Stimulated activated CD4-positive, alpha-beta T cell treated with anti-CD3 and anti-CD28 coated beads, Interleukin-1b, Interleukin-23, amount 100 ng/mL, for 1 hour (primary cell): ENCODE measurements around the gene C3orf20.
A peak's percentile ranks its signal among the peaks of the same experiment; 100 is the strongest.
"Not testable (repeated sequence)": the region's sequence is repeated elsewhere in the genome, so short reads cannot be mapped to it uniquely, and the experiment has no call there.

Experiments
- DNase-seq, 2 donors: peaks; one replicate each; pipeline ENCODE4 v3.0.0-alpha.2; 2020; ENCODE audit warnings: low read depth in 2 of 2

The C3orf20 gene

DNA sequence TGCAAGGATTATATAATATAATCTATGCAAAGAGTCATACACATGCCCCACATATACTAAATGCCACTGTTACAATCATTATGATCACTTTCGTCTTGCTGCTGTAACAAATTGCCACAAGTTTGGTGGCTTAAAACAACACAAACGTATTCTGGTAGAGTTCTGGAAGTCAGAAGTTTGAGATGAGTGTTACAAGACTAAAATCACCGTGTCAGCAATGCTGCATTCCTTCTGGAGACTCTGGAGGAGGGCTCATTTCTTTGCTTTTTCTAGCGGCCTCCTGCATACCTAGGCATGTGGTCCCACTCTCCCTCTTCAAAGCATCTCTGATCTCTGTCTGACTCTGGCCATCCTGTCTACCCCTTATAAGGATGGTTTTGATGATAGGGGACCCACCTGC, 24.7 kb upstream of the C3orf20 start:
- no peak for DNase-seq

- peak; percentile 88 to 92 for DNase-seq
Observed at GRCh38 chr3:14651440-14652251, 23.3 kb upstream of the C3orf20 start, which contains the start of gene CCDC174. Gene CCDC174, plus strand, starts transcription at chr3:14651762. Its CDS starts 75 bp downstream, at chr3:14651837.

GRCh38 chr3:14652360-14652907, 22.5 kb upstream of the C3orf20 start:
- DNase-seq, result not testable (repeated sequence)

DNA sequence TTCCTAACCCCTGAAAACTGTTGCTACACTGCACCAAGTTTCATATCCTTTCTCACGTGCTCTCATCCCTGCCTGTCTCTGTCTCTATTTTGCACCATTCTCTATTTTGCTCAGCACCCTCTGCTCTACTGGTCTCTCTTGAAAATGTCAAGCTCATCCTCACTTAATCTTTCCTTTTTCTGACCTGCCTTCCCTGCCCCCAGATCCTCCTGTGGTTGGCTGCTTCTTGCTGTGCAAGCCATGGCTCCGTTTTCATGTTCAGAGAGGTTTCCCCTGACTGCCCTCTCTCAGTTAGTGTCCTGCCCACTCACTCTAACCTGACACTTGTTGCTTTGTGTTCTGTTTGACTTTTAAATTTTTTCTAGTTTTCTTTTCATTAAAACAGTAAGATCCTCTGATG, 17.4 kb upstream of the C3orf20 start:
- DNase-seq, result no peak

DNA sequence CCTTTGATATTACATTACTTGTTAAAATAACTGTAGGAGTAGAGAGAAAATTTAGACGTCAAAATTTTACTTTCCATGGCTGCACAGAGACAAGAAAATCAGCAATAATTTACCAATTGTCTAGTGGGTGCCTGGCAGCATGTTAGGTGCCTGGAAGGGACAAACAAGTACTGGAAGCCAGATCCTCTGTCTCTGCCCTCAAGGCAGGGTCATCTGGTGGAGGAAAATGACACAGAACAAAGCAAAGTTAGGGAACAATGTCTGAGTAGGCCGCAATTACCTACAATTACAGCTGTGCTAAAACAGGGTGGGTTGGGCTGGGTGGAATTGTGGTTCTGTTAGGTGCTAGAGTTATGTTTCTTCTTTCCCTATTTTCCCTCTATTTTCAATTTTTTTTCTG, 16.0 kb upstream of the C3orf20 start:
- DNase-seq, result no peak

GRCh38 chr3:14660942-14661341, 14.0 kb upstream of the C3orf20 start:
- DNase-seq, result no peak

DNA sequence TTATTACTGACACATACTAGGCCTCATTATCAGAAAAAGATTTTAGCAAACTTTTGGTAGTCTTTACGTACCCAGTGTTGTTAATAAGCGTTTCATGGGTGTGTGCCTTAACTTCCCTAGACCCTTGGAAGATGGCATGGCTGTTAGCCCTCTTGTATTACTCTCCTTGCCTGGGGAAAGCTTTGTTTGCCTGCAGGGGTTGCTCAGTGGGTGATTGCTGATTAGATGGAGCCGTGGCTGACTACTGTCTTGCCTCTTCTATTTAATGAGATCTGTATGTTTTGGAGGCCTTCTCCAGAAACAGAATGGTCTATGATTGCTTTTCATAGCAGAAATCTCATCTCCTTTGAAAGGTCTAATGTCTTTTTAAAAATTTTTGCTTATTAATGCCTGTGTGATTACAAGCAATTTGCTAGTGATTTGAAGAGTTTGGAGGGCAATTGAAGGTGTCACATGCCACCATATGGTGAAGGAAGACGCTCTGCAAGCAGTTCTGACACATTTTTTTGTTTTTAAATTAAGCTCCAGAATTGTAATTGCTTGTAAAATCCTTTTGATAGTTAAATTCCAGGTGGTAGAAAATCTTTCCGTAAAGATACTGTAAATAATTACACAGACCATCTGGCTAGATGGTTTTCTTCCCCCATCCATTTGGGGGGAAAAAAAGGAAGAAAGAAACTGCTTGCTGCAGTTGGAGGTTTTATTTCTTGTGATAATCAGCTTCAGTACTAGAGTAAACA, 11.4 kb upstream of the C3orf20 start:
- no peak for DNase-seq

GRCh38 chr3:14664170-14664569, 10.8 kb upstream of the C3orf20 start:
- no peak for DNase-seq

DNA sequence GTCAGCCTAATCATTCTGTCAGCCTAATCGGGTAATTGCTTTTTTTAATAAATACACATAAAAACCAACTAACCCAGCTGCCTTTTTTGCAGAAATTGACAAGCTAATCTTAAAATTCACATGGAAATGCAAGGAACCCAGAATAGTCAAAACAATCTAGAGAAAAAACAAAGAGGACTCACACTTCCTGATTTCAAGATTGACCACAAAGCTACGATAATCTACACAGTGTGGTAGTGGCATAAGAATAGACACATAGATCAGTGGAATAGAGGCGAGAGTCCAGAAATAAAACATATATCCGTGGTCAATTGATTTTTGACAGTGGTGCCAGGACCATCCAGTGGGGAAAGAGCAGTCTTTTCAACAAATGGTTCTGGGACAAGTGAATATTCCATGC, 2.4 kb upstream of the C3orf20 start:
- DNase-seq, result no peak

GRCh38 chr3:14676881-14677280, 1.9 kb downstream of the C3orf20 start:
- no peak for DNase-seq

DNA sequence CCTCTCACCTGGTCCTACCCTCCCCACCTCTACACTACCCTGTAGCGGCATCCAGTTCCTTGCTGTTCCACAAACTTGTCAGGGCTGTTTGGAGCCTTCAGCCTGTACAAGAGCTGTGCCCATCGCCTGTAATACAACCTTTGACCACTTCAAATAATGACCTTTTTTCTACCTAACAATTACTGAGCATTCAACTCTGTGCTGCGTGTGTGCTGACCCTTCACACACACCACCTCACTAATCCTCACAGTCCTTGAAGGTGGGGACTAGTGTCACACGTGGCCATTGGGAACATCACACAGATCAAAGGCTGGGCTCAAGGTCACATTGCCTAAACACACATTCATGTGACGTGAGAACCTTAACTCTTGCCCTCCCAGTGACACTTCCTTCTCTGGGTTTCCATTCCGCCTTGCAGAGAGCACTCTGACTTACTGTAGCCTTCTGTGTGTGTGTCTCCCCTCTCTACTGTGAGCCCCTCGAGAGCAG, 3.1 kb downstream of the C3orf20 start:
- DNase-seq, result no peak

- DNase-seq, result no peak
Observed at GRCh38 chr3:14680115-14680514, 5.2 kb downstream of the C3orf20 start.

GRCh38 chr3:14680716-14681115, 5.8 kb downstream of the C3orf20 start:
- DNase-seq, result no peak

DNA sequence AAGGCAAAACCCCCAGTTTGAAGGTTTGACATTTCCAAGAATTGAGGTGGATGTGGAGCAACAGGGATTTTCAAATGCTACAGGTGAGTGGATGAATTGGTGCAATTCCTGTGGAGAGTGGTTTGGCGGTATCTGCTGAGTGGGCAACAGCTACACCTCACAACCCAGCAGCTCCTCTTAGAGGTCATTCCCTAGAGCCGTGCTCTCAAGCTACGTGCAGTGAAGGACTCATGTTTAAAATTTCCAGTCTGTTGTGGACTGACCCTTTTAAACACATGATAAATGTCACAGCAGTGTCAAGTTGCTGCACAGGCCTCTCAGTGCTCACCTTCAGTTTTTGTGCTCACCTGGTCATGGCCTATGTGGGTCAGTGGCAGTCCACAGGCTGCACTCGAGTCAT, 9.5 kb downstream of the C3orf20 start:
- no peak for DNase-seq

- DNase-seq, result no peak
Observed at GRCh38 chr3:14685179-14685578, 10.2 kb downstream of the C3orf20 start.

GRCh38 chr3:14687360-14687759, 12.4 kb downstream of the C3orf20 start:
- DNase-seq, result no peak

DNA sequence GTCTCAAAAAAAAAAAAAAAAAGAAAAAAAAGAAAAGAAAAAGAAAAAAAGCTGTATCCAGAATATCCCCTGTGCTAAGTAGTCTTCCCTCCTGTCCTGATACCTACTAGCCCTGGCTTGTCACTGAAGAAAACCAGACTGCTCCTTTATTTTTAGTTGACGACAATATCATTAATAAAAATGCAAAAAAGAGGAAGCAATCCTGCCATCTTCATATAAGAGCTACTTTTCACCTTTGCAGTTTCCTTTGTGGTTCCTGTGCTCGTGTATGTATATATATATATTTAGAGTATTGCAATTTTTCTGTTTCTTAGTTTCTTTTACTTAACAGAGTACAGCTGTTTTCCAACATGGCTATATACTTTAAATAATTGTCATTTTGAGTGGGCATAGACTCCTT, 13.6 kb downstream of the C3orf20 start:
- DNase-seq, result no peak

GRCh38 chr3:14689247-14689980, 14.5 kb downstream of the C3orf20 start:
- no peak for DNase-seq

GRCh38 chr3:14691239-14691638, 16.3 kb downstream of the C3orf20 start:
- DNase-seq, result no peak

DNA sequence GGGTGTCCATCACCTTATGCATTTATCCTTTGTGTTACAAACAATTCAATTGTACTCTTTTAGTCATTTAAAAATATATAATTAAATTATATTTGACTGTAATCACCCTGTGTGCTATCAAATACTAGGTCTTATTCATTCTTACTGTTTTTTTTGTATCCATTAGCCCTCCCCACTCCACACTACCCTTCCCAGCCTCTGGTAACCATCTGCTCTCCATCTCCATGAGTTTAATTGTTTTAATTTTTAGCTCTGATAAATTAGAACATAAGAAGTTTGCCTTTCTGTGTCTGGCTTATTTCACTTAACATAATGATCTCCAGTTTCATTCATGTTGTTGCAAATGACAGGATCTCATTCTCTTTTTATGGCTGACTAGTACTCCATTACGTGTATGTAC, 16.8 kb downstream of the C3orf20 start:
- DNase-seq, result no peak

DNA sequence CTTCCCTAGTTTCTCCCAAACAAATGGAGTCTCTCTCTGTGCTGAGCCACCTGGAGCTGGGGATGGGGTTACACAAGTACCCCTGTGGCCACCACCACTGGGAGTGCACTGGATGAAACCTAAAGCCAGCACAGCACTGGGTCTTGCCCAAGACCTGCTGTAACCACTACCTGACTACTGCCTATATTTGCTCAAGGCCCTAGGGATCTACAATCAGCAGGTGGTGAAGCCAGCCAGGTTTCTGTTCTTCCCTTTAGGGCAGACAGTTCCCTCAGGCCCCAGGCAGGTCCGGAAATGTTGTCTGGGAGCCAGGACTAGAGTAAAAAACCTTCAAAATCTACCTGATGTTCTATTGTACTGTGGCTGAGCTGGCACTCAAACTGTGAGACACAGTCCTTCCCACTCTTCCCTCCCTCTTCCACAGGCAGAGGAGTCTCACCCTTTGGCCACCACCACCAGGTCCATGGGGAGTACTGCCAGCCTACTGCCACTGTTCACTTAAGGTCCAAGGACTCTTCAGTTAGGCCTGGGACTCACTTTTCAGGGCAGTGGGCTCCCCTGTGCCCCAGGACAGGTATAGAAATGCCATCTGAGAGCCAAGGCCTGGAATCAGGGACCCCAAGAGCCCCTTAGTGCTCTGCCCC, 23.8 kb downstream of the C3orf20 start:
- no peak for DNase-seq
